Osteocyte (in vitro differentiated cells): ENCODE measurements around the gene CRIP1. TPM values are rescaled to one million over a fixed set of nuclear protein-coding genes. Genes with fewer than 3 reads are reported as not detected.
A peak's percentile ranks its signal among the peaks of the same experiment; 100 is the strongest.

Experiments
- DNase-seq: peaks from one replicate; pipeline ENCODE4 v3.0.0; 2021; ENCODE audit warnings: mixed read lengths; ENCODE audit not compliant: unreplicated experiment; ENCODE audit errors: extremely low spot score
- H3K27ac Mint-ChIP-seq: one replicate; pipeline ENCODE4 v1.8.0; 2021; ENCODE audit warnings: mild to moderate bottlenecking, mixed read lengths; ENCODE audit not compliant: unreplicated experiment
- H3K27me3 Mint-ChIP-seq: one replicate; pipeline ENCODE4 v1.8.0; 2021; ENCODE audit warnings: mixed read lengths; ENCODE audit not compliant: unreplicated experiment
- H3K36me3 Mint-ChIP-seq: one replicate; pipeline ENCODE4 v1.8.0; 2021; ENCODE audit warnings: mixed read lengths; ENCODE audit not compliant: unreplicated experiment
- H3K4me1 Mint-ChIP-seq: one replicate; pipeline ENCODE4 v1.8.0; 2021; ENCODE audit warnings: mixed read lengths; ENCODE audit not compliant: unreplicated experiment
- H3K4me3 Mint-ChIP-seq: one replicate; pipeline ENCODE4 v1.8.0; 2021; ENCODE audit warnings: mild to moderate bottlenecking, moderate library complexity, mixed read lengths; ENCODE audit not compliant: unreplicated experiment
- H3K9me3 Mint-ChIP-seq: one replicate; pipeline ENCODE4 v1.8.0; 2021; ENCODE audit warnings: mixed read lengths; ENCODE audit not compliant: unreplicated experiment
- CTCF ChIP-seq: fragments of 200-600 bp; sonication (generic); IDR thresholded peaks from 2 replicates; pipeline ENCODE4 v1.5.0; 2021; ENCODE audit warnings: antibody characterized with exemption, mild to moderate bottlenecking, moderate library complexity
- total RNA-seq: library from RNA; stranded (reverse); gene quantifications from 2 replicates; pipeline ENCODE4 v1.2.1, GENCODE V29; 2021

Gene CRIP1
- total RNA-seq, 1 donor from 2014 or later: 31.0 TPM

- Mint-ChIP-seq H3K27me3 (no peaks in the 10 kb centered on the region), H3K4me1 (peaks cover 25% of the 10 kb centered on the region), H3K36me3 (no peaks in the 10 kb centered on the region), H3K9me3 (no peaks in the 10 kb centered on the region), H3K4me3 (peak overlapping the region; percentile 68), H3K27ac (peak overlapping the region; percentile 84)
- DNase-seq: no peak
- peak; percentile 71 for TF ChIP-seq CTCF
Measured at GRCh38 chr14:105489542-105490266, 3.0 kb downstream of the CRIP1 start.

DNA sequence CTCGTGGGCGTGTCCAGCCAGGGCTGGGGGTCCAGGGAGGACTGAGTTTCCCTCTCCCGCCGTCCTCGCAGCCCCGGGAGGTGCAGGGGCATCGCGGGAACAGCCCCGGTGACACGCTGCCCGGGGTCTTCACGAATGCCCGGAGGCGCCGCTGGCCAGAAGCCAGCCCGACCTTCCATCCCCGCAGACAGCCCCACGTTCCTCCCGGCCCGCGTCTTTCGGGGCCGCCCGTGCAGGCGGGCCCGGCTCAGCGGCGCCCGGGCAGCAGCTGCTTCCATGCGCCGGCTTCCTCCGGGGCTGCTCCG, 3.5 kb downstream of the CRIP1 start:
- H3K9me3 Mint-ChIP-seq: no peaks in the 10 kb centered on the region
- peak overlapping the region; percentile 84 for H3K27ac Mint-ChIP-seq

GRCh38 chr14:105490572-105491365, 4.1 kb downstream of the CRIP1 start, which contains the start of gene TEDC1:
Gene TEDC1, plus strand, starts transcription at chr14:105491246. Its CDS starts 130 bp downstream, at chr14:105491376.
- H3K9me3 Mint-ChIP-seq: no peaks in the 10 kb centered on the region
- TF ChIP-seq CTCF: peak; percentile 94
- peak within 1 kb of the TSS; percentile 91 for H3K27ac Mint-ChIP-seq
- no peaks in the 10 kb centered on the region for H3K27me3 Mint-ChIP-seq
- H3K36me3 Mint-ChIP-seq: no peaks in the 10 kb centered on the region
- peak within 1 kb of the TSS; percentile 71 for H3K4me3 Mint-ChIP-seq
- DNase-seq: peak; percentile 100
- H3K4me1 Mint-ChIP-seq: peaks cover 20% of the 10 kb centered on the region

More for the DNA sequence above, 3.5 kb downstream of the CRIP1 start:
- TF ChIP-seq CTCF: no peak
- Mint-ChIP-seq H3K27me3 (no peaks in the 10 kb centered on the region), H3K4me1 (peaks cover 23% of the 10 kb centered on the region), H3K4me3 (peak overlapping the region; percentile 68), H3K36me3 (no peaks in the 10 kb centered on the region)
- DNase-seq: no peak

DNA sequence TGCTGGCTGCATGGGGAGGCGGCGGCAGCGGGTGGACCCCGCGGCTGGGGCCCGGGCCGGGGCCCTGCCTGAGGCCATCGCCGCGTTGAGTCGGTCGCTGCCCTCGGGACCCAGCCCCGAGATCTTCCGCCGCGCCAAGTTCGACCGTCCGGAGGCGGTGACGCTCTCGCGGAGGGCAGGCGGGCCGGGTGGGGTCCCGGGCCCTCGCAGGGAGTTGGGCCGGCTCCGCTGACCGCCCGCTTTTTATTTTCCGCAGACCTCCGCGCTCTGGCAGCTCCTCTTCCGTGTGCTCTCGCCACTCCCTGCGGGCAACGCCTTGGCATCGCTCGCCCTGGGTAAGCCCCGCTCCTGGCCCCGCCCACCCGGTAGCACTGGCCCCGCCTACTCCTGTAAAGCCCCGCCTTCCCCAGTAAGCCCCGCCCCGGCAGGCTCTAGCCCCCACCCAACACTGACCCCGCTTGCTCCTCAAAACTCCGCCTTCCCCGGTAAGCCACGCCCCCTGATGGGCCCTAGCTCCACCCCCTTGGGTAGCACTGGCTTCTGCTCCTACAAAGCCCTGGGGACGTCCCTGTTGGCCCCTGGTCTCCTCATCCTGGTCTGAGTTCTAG, 4.8 kb downstream of the CRIP1 start:
- Mint-ChIP-seq H3K9me3 (no peaks in the 10 kb centered on the region), H3K27me3 (no peaks in the 10 kb centered on the region), H3K36me3 (no peaks in the 10 kb centered on the region), H3K4me3 (peak overlapping the region; percentile 71), H3K27ac (peak overlapping the region; percentile 91), H3K4me1 (peaks cover 18% of the 10 kb centered on the region)
- no peak for TF ChIP-seq CTCF
- DNase-seq: no peak
